GDM1 (cell line): ENCODE data around the gene LRRC51.

Source experiments
- DNase-seq: peaks from one replicate; lab custom pipeline; 2025; lab: John Stamatoyannopoulos, UW

Gene LRRC51

GRCh38 chr11:72070491-72070890 is 10.2 kb upstream of the LRRC51 start:
- DNase-seq = no peak

GRCh38 chr11:72072348-72072747 is 8.3 kb upstream of the LRRC51 start:
- DNase-seq = no peak

GRCh38 chr11:72075109-72075508 is 5.5 kb upstream of the LRRC51 start:
- peak; percentile 9 for DNase-seq

- no peak for DNase-seq
Observed at GRCh38 chr11:72075756-72076155, 4.9 kb upstream of the LRRC51 start.

- no peak for DNase-seq
Observed at GRCh38 chr11:72078477-72078876, 2.2 kb upstream of the LRRC51 start.

- DNase-seq = no peak
Observed at GRCh38 chr11:72079819-72080325, 778 bp upstream of the LRRC51 start.

GRCh38 chr11:72081184-72081644 is 564 bp downstream of the LRRC51 start:
- DNase-seq = no peak

- DNase-seq = no peak
Observed at GRCh38 chr11:72081821-72082453, 1.3 kb downstream of the LRRC51 start.

- no peak for DNase-seq
Observed at GRCh38 chr11:72083414-72083813, 2.8 kb downstream of the LRRC51 start.

GRCh38 chr11:72084076-72084475 is 3.4 kb downstream of the LRRC51 start:
- DNase-seq = no peak

GRCh38 chr11:72084965-72085364 is 4.3 kb downstream of the LRRC51 start:
- DNase-seq = no peak

GRCh38 chr11:72085621-72086351 is 5.1 kb downstream of the LRRC51 start:
- no peak for DNase-seq

- no peak for DNase-seq
Observed at GRCh38 chr11:72088076-72088808, 7.6 kb downstream of the LRRC51 start.

- DNase-seq = peak; percentile 81
Observed at GRCh38 chr11:72091292-72091691, 10.6 kb downstream of the LRRC51 start.

GRCh38 chr11:72098741-72099140 is 18.1 kb downstream of the LRRC51 start:
- DNase-seq = no peak

GRCh38 chr11:72100009-72100408 is 19.4 kb downstream of the LRRC51 start:
- DNase-seq = no peak

- DNase-seq = peak; percentile 97
Observed at GRCh38 chr11:72100462-72100861, 19.8 kb downstream of the LRRC51 start.

GRCh38 chr11:72102162-72102561 is 21.5 kb downstream of the LRRC51 start:
- no peak for DNase-seq

- DNase-seq = no peak
Observed at GRCh38 chr11:72102631-72102945, 21.9 kb downstream of the LRRC51 start.

GRCh38 chr11:72102946-72103753 is 22.5 kb downstream of the LRRC51 start, which contains the start of gene LAMTOR1:
TSS of gene LAMTOR1 (minus strand) at chr11:72103297. CDS start at chr11:72103224, 73 bp downstream.
- DNase-seq = peak; percentile 97

- DNase-seq = no peak
Observed at GRCh38 chr11:72103754-72104167, 23.1 kb downstream of the LRRC51 start.

- DNase-seq = no peak
Observed at GRCh38 chr11:72105888-72106287, 25.2 kb downstream of the LRRC51 start, which contains the start of gene TOMT. TSS of gene TOMT (plus strand) at chr11:72105924. CDS start at chr11:72105952, 28 bp downstream.
